ENCODE results near the gene SPX. TPM values are rescaled to one million over a fixed set of nuclear protein-coding genes. Genes with fewer than 3 reads are reported as not detected.

Gene SPX
- total RNA-seq, 1 donor from 2014 or later: 3.4 TPM

GRCh38 chr12:21547437-21547836 is 21.3 kb downstream of the SPX start:
- FAIRE-seq (no peak), DNase-seq (ENCODE audit: low read depth) (no peak)
- TF ChIP-seq, protein P1, sequence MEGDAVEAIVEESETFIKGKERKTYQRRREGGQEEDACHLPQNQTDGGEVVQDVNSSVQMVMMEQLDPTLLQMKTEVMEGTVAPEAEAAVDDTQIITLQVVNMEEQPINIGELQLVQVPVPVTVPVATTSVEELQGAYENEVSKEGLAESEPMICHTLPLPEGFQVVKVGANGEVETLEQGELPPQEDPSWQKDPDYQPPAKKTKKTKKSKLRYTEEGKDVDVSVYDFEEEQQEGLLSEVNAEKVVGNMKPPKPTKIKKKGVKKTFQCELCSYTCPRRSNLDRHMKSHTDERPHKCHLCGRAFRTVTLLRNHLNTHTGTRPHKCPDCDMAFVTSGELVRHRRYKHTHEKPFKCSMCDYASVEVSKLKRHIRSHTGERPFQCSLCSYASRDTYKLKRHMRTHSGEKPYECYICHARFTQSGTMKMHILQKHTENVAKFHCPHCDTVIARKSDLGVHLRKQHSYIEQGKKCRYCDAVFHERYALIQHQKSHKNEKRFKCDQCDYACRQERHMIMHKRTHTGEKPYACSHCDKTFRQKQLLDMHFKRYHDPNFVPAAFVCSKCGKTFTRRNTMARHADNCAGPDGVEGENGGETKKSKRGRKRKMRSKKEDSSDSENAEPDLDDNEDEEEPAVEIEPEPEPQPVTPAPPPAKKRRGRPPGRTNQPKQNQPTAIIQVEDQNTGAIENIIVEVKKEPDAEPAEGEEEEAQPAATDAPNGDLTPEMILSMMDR (IDR thresholded peaks at IDR 0.05; ENCODE audit: insufficient read depth, low read length, severe bottlenecking): no peak
- no peaks in the 10 kb centered on the region for H3K27me3 ChIP-seq (ENCODE audit: control insufficient read depth, insufficient read depth, low read length)
- H3K4me3 ChIP-seq (ENCODE audit: low read depth, low read length): no peak overlapping the region
- no peaks in the 10 kb centered on the region for H3K36me3 ChIP-seq (ENCODE audit: control insufficient read depth, insufficient read depth, low read length)

DNA sequence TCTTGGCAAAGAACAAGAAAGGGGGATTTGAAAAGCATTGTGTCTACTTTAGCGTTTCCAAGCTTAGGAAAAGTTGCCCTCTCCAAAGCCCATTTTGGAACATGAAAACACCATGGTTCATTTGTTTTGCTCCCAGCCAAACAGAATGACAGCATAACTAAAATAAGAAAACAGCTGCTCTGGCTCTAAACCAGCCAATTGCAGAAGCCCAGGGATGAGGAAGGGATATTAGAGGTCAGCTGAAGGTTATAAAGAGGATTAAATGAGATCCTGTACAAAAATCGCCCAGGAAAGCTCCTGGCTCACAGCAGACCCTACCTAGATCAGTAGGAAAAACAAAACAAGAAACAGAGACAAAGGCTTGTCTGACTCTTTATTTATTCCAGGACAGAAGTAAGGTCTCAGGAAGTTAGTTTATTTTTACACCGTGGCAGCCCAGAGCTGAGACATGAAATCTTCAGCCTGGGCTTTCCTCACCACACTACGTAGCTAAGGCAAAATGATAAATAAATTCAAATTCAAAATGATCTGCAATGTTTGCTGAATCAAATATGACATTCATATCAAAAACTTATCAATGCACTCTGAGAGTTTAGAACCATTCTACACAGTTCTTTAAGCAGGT is 25.9 kb downstream of the SPX start:
- Histone ChIP-seq H3K36me3 (ENCODE audit: control insufficient read depth, insufficient read depth, low read length) (no peaks in the 10 kb centered on the region), H3K27me3 (ENCODE audit: control insufficient read depth, insufficient read depth, low read length) (no peaks in the 10 kb centered on the region), H3K4me3 (ENCODE audit: low read depth, low read length) (no peak overlapping the region)
- no peak for FAIRE-seq
- no peak for DNase-seq (ENCODE audit: low read depth)
- TF ChIP-seq, protein P1 (IDR thresholded peaks at IDR 0.05; ENCODE audit: insufficient read depth, low read length, severe bottlenecking): no peak

- FAIRE-seq (no peak), DNase-seq (ENCODE audit: low read depth) (no peak)
- TF ChIP-seq, protein P1 (IDR thresholded peaks at IDR 0.05; ENCODE audit: insufficient read depth, low read length, severe bottlenecking): no peak
- Histone ChIP-seq H3K36me3 (ENCODE audit: control insufficient read depth, insufficient read depth, low read length) (no peaks in the 10 kb centered on the region), H3K27me3 (ENCODE audit: control insufficient read depth, insufficient read depth, low read length) (no peaks in the 10 kb centered on the region), H3K4me3 (ENCODE audit: low read depth, low read length) (no peak overlapping the region)
These were observed 26.7 kb downstream of the SPX start for GRCh38 chr12:21552635-21553328.

DNA sequence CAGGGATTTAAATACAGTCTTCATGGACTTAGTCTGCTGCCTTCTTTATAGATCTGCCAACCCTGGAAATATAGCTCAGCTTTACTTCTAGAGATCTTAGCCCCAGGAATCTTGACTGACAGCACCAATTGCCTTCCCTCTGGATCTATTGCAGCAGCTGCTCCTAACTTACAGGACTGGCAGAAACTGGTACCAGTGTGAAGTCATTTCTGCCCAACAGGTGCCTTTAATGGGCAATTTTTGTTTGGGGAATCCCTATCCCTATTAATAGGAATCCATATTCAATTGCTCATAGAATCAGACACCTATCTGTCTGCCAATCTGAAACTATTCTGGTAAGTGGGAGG is 27.2 kb downstream of the SPX start:
- TF ChIP-seq, protein P1 (IDR thresholded peaks at IDR 0.05; ENCODE audit: insufficient read depth, low read length, severe bottlenecking): no peak
- Histone ChIP-seq H3K36me3 (ENCODE audit: control insufficient read depth, insufficient read depth, low read length) (no peaks in the 10 kb centered on the region), H3K4me3 (ENCODE audit: low read depth, low read length) (no peak overlapping the region), H3K27me3 (ENCODE audit: control insufficient read depth, insufficient read depth, low read length) (no peaks in the 10 kb centered on the region)
- DNase-seq (ENCODE audit: low read depth) (no peak), FAIRE-seq (no peak)

- FAIRE-seq: no peak
These were observed 32.1 kb downstream of the SPX start for GRCh38 chr12:21558100-21558679.

More at GRCh38 chr12:21558100-21558679, 32.1 kb downstream of the SPX start:
- Histone ChIP-seq H3K27me3 (ENCODE audit: control insufficient read depth, insufficient read depth, low read length) (no peaks in the 10 kb centered on the region), H3K4me3 (ENCODE audit: low read depth, low read length) (no peak overlapping the region), H3K36me3 (ENCODE audit: control insufficient read depth, insufficient read depth, low read length) (no peaks in the 10 kb centered on the region)
- no peak for DNase-seq (ENCODE audit: low read depth)
- TF ChIP-seq, protein P1 (IDR thresholded peaks at IDR 0.05; ENCODE audit: insufficient read depth, low read length, severe bottlenecking): no peak
